Activated CD4-positive, alpha-beta memory T cell treated with anti-CD3 and anti-CD28 coated beads, Interleukin-2, amount 10 ng/mL, durations not matched to agents 7 days and 5 days (primary cell): ENCODE data around the gene AGO3. TPM values are rescaled to one million over a fixed set of nuclear protein-coding genes. Genes with fewer than 3 reads are reported as not detected.

Experiments used
- CTCF ChIA-PET: fragments of 350-600 bp; sonication (Branson Sonifier 250); formaldehyde crosslinking; loops from one replicate; lab custom pipeline; 2021; ENCODE audit warnings: antibody characterized with exemption, inconsistent platforms; lab: Charles Lee
- POLR2A ChIA-PET: fragments of 350-600 bp; sonication (Branson Sonifier 250); formaldehyde crosslinking; loops from one replicate; lab custom pipeline; 2021; ENCODE audit warnings: antibody characterized with exemption; lab: Charles Lee
- DNase-seq: peaks from one replicate; pipeline ENCODE4 v3.0.0-alpha.2; 2020
- H3K27ac Mint-ChIP-seq: one replicate; pipeline ENCODE4 v1.8.0; 2021; ENCODE audit warnings: mild to moderate bottlenecking, mixed read lengths
- H3K27me3 Mint-ChIP-seq: one replicate; pipeline ENCODE4 v1.8.0; 2021; ENCODE audit warnings: mixed read lengths
- H3K36me3 Mint-ChIP-seq: one replicate; pipeline ENCODE4 v1.8.0; 2021; ENCODE audit warnings: low read depth, mixed read lengths
- H3K4me1 Mint-ChIP-seq: one replicate; pipeline ENCODE4 v1.8.0; 2021; ENCODE audit warnings: mixed read lengths
- H3K4me3 Mint-ChIP-seq: one replicate; pipeline ENCODE4 v1.8.0; 2021; ENCODE audit warnings: mild to moderate bottlenecking, mixed read lengths
- H3K9me3 Mint-ChIP-seq: one replicate; pipeline ENCODE4 v1.8.0; 2021; ENCODE audit warnings: mixed read lengths
- total RNA-seq, 2 experiments: library from RNA; stranded (reverse); gene quantifications; one replicate each; pipeline ENCODE4 v1.2.3, GENCODE V29; 2021

AGO3 gene
- total RNA-seq, 2 experiments from 2014 or later, result 22.2 to 22.8 TPM

GRCh38 chr1:36076979-36077573, 146.2 kb downstream of the AGO3 start:
- Mint-ChIP-seq H3K27me3 (peaks cover 14% of the 10 kb centered on the region), H3K9me3 (no peaks in the 10 kb centered on the region), H3K4me3 (no peak overlapping the region), H3K4me1 (peaks cover 2% of the 10 kb centered on the region), H3K36me3 (no peaks in the 10 kb centered on the region), H3K27ac (no peak overlapping the region)
- DNase-seq, result no peak
- ChIA-PET POLR2A (no interaction called here), CTCF (no interaction called here)

GRCh38 chr1:36080236-36080635, 149.3 kb downstream of the AGO3 start:
- H3K9me3 Mint-ChIP-seq, result no peaks in the 10 kb centered on the region
- no peak overlapping the region for H3K27ac Mint-ChIP-seq
- DNase-seq, result no peak
- ChIA-PET CTCF (no interaction called here), POLR2A (no interaction called here)
- peaks cover 26% of the 10 kb centered on the region for H3K27me3 Mint-ChIP-seq
- peaks cover 3% of the 10 kb centered on the region for H3K4me1 Mint-ChIP-seq
- no peaks in the 10 kb centered on the region for H3K36me3 Mint-ChIP-seq
- no peak overlapping the region for H3K4me3 Mint-ChIP-seq

- ChIA-PET CTCF (no interaction called here), POLR2A (no interaction called here)
- peaks cover 3% of the 10 kb centered on the region for H3K4me1 Mint-ChIP-seq
- no peak for DNase-seq
- no peaks in the 10 kb centered on the region for H3K36me3 Mint-ChIP-seq
- H3K9me3 Mint-ChIP-seq, result no peaks in the 10 kb centered on the region
- peaks cover 26% of the 10 kb centered on the region for H3K27me3 Mint-ChIP-seq
- no peak overlapping the region for H3K27ac Mint-ChIP-seq
- no peak overlapping the region for H3K4me3 Mint-ChIP-seq
Measured at GRCh38 chr1:36080801-36081200, 149.9 kb downstream of the AGO3 start.

- POLR2A ChIA-PET, result no interaction called here
- Mint-ChIP-seq H3K4me1 (peaks cover 3% of the 10 kb centered on the region), H3K9me3 (no peaks in the 10 kb centered on the region)
Measured at GRCh38 chr1:36081926-36082485, 151.1 kb downstream of the AGO3 start.

GRCh38 chr1:36083219-36083618, 152.3 kb downstream of the AGO3 start:
- ChIA-PET POLR2A (no interaction called here), CTCF (no interaction called here)
- H3K4me3 Mint-ChIP-seq, result no peak overlapping the region
- H3K36me3 Mint-ChIP-seq, result no peaks in the 10 kb centered on the region
- H3K27me3 Mint-ChIP-seq, result peaks cover 26% of the 10 kb centered on the region
- no peak for DNase-seq
- peaks cover 4% of the 10 kb centered on the region for H3K4me1 Mint-ChIP-seq
- no peak overlapping the region for H3K27ac Mint-ChIP-seq
- no peaks in the 10 kb centered on the region for H3K9me3 Mint-ChIP-seq

More at GRCh38 chr1:36081926-36082485, 151.1 kb downstream of the AGO3 start:
- Mint-ChIP-seq H3K36me3 (no peaks in the 10 kb centered on the region), H3K27ac (no peak overlapping the region), H3K4me3 (no peak overlapping the region), H3K27me3 (peaks cover 26% of the 10 kb centered on the region)
- DNase-seq, result no peak
- CTCF ChIA-PET, result no interaction called here

GRCh38 chr1:36083635-36084496, 153.0 kb downstream of the AGO3 start, which contains the start of gene TEKT2:
TSS of gene TEKT2 (plus strand) at chr1:36084094. CDS start at chr1:36084922, 828 bp downstream.
- Mint-ChIP-seq H3K9me3 (no peaks in the 10 kb centered on the region), H3K27ac (no peak within 1 kb of the TSS), H3K4me3 (no peak within 1 kb of the TSS), H3K27me3 (peaks cover 26% of the 10 kb centered on the region), H3K4me1 (peaks cover 6% of the 10 kb centered on the region), H3K36me3 (no peaks in the 10 kb centered on the region)
- POLR2A ChIA-PET, result interaction anchor here (2.0 kb wide), 1 partner anchor 153 kb away, joined by 4 read pairs; the partner anchor contains the start of gene AGO3
- CTCF ChIA-PET, result no interaction called here
- DNase-seq, result no peak

- Mint-ChIP-seq H3K27ac (no peak overlapping the region), H3K4me3 (no peak overlapping the region), H3K27me3 (peaks cover 26% of the 10 kb centered on the region), H3K4me1 (peaks cover 11% of the 10 kb centered on the region), H3K36me3 (peaks cover 5% of the 10 kb centered on the region), H3K9me3 (no peaks in the 10 kb centered on the region)
- ChIA-PET POLR2A (interaction anchor here (2.0 kb wide), 1 partner anchor 154 kb away, joined by 4 read pairs; the partner anchor contains the start of gene AGO3), CTCF (interaction anchor here (1.1 kb wide), 1 partner anchor 12 kb away, joined by 3 read pairs; no protein-coding TSS in a partner anchor)
- no peak for DNase-seq
Measured at GRCh38 chr1:36084497-36085115, 153.7 kb downstream of the AGO3 start.

- Mint-ChIP-seq H3K4me1 (peaks cover 16% of the 10 kb centered on the region), H3K36me3 (peaks cover 10% of the 10 kb centered on the region)
- CTCF ChIA-PET, result interaction anchor here (1.1 kb wide), 1 partner anchor 13 kb away, joined by 3 read pairs; no protein-coding TSS in a partner anchor
Measured at GRCh38 chr1:36085126-36085525, 154.2 kb downstream of the AGO3 start.

GRCh38 chr1:36085686-36086526, 155.0 kb downstream of the AGO3 start:
- peaks cover 19% of the 10 kb centered on the region for H3K4me1 Mint-ChIP-seq
- H3K9me3 Mint-ChIP-seq, result no peaks in the 10 kb centered on the region
- no peak overlapping the region for H3K4me3 Mint-ChIP-seq
- H3K27me3 Mint-ChIP-seq, result peaks cover 18% of the 10 kb centered on the region
- H3K36me3 Mint-ChIP-seq, result peaks cover 11% of the 10 kb centered on the region
- POLR2A ChIA-PET, result interaction anchor here (2.0 to 2.1 kb wide), 2 partner anchors 154 to 155 kb away, joined by 4 to 6 read pairs; partner anchors contain the start of gene AGO3
- DNase-seq, result no peak
- CTCF ChIA-PET, result interaction anchor here (1.1 kb wide), 1 partner anchor 14 kb away, joined by 3 read pairs; no protein-coding TSS in a partner anchor
- H3K27ac Mint-ChIP-seq, result no peak overlapping the region

More at GRCh38 chr1:36085126-36085525, 154.2 kb downstream of the AGO3 start:
- POLR2A ChIA-PET, result interaction anchor here (2.0 kb wide), 1 partner anchor 154 kb away, joined by 4 read pairs; the partner anchor contains the start of gene AGO3
- no peak overlapping the region for H3K27ac Mint-ChIP-seq
- no peaks in the 10 kb centered on the region for H3K9me3 Mint-ChIP-seq
- H3K27me3 Mint-ChIP-seq, result peaks cover 25% of the 10 kb centered on the region
- no peak overlapping the region for H3K4me3 Mint-ChIP-seq
- no peak for DNase-seq

GRCh38 chr1:36086529-36087232, 155.8 kb downstream of the AGO3 start:
- H3K4me3 Mint-ChIP-seq, result no peak overlapping the region
- POLR2A ChIA-PET, result interaction anchor here (2.1 kb wide), 1 partner anchor 155 kb away, joined by 6 read pairs; the partner anchor contains the start of gene AGO3

More at GRCh38 chr1:36086529-36087232, 155.8 kb downstream of the AGO3 start:
- CTCF ChIA-PET, result interaction anchor here (0.8 to 1.3 kb wide), 3 partner anchors 63 to 204 kb away, joined by 3 read pairs; partner anchors contain the start of genes AGO1 and TRAPPC3
- H3K27me3 Mint-ChIP-seq, result peaks cover 16% of the 10 kb centered on the region
- DNase-seq, result no peak
- H3K4me1 Mint-ChIP-seq, result peaks cover 21% of the 10 kb centered on the region
- no peak overlapping the region for H3K27ac Mint-ChIP-seq
- H3K9me3 Mint-ChIP-seq, result no peaks in the 10 kb centered on the region
- peaks cover 14% of the 10 kb centered on the region for H3K36me3 Mint-ChIP-seq
